Measurements from ENCODE around the gene KIF18A. TPM values are rescaled to one million over a fixed set of nuclear protein-coding genes. Genes with fewer than 3 reads are reported as not detected.
A peak's percentile ranks its signal among the peaks of the same experiment; 100 is the strongest.

The KIF18A gene
- total and polyA plus RNA-seq, 8 donors, result 4.2 to 14.1 (median 7.2) TPM

DNA sequence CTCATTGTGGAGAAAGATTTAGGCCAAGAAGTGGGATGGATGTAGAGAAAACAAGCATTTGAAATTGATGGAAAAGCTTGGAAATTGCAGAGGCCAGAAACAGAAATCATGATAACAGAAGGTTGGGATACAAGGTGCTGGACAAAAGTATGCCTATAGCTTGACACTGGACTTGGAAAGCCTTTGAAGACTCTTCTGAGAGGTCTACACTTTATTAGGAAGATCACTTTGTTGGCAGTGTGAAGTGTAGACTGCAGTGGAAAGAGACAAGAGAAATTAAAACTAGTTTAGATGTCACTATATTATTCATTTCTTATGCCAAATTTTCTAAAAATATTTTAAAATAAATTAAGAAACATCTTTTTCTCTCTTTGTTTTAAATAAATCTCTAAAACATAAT lies 59.1 kb downstream of the KIF18A start:
- TF ChIP-seq, protein P1, sequence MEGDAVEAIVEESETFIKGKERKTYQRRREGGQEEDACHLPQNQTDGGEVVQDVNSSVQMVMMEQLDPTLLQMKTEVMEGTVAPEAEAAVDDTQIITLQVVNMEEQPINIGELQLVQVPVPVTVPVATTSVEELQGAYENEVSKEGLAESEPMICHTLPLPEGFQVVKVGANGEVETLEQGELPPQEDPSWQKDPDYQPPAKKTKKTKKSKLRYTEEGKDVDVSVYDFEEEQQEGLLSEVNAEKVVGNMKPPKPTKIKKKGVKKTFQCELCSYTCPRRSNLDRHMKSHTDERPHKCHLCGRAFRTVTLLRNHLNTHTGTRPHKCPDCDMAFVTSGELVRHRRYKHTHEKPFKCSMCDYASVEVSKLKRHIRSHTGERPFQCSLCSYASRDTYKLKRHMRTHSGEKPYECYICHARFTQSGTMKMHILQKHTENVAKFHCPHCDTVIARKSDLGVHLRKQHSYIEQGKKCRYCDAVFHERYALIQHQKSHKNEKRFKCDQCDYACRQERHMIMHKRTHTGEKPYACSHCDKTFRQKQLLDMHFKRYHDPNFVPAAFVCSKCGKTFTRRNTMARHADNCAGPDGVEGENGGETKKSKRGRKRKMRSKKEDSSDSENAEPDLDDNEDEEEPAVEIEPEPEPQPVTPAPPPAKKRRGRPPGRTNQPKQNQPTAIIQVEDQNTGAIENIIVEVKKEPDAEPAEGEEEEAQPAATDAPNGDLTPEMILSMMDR (IDR thresholded peaks at IDR 0.05), result no peak
- H3K36me3 ChIP-seq, result no peaks in the 10 kb centered on the region
- H3K4me3 ChIP-seq, result no peak overlapping the region
- intact Hi-C loops (cut with DNase I), result no loop called here
- H3K9me3 ChIP-seq, result no peaks in the 10 kb centered on the region
- H3K27ac ChIP-seq, result no peak overlapping the region
- H3K4me1 ChIP-seq, result no peaks in the 10 kb centered on the region
- DNase-seq, result no peak
- H3K27me3 ChIP-seq, result no peaks in the 10 kb centered on the region
- no peak for ATAC-seq

DNA sequence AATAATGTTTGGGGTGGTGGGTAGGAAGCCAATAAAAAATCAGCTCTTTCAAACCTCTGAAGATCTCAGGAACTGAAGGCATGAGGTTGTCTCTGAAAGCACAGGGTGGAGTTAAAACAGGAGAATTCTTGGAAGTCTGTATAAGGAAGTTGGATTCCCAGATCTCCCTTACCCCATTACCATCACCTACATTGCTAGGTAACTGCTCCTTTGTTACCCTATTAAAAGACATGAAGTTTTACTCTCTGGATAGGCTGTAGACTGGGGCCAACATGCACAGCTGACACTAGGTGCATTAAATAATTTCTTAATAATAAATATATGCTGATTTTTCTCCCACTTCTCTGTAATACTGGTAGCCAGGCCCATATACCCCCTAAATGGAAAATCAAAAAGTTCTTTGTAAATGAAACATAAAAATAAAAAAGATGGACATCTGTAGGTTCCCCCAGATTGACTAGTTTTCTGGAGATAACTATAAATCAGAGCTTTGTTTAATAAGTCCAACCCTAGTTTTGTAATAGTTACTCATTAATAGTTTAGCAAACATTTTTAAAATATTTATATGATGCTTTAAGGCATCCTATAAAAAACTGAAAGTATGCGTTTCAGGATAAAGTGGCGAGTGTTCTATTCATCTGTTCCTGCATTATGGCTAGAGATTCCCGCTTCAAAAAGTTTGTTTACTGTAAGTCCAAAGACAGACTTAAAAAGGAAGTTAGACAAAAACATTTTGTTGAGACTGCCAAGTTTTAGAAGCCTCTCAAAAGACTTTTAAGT lies 63.8 kb downstream of the KIF18A start:
- DNase-seq (peak in 1 of 4 donors; percentile 0), ATAC-seq (no peak)
- Histone ChIP-seq H3K27me3 (no peaks in the 10 kb centered on the region), H3K27ac (no peak overlapping the region), H3K4me1 (no peaks in the 10 kb centered on the region), H3K9me3 (no peaks in the 10 kb centered on the region), H3K4me3 (no peak overlapping the region), H3K36me3 (no peaks in the 10 kb centered on the region)
- intact Hi-C loops (cut with DNase I), result no loop called here
- TF ChIP-seq, protein P1 (IDR thresholded peaks at IDR 0.05), result no peak

DNA sequence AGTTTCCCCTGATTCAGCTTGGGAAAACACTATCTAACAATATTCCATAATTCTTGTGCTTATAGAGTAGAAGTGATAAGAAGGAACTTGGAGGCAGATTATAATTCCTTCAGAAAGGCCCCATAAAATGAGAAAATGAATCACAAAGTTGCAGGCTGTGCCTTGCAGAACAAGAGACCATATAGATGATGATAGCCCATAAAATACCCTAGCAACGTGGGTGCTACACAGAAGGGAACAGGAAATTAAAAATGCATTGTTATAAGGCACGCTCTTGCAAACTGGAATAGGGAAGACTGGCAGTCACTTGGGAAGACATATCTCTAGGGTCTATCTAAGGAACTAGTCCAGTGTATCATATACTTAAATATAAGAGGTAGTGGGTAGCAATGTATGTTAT lies 67.6 kb downstream of the KIF18A start:
- Histone ChIP-seq H3K36me3 (no peaks in the 10 kb centered on the region), H3K27ac (no peak overlapping the region), H3K9me3 (no peaks in the 10 kb centered on the region), H3K27me3 (no peaks in the 10 kb centered on the region), H3K4me3 (no peak overlapping the region), H3K4me1 (no peaks in the 10 kb centered on the region)
- intact Hi-C loops (cut with DNase I), result no loop called here
- TF ChIP-seq, protein P1 (IDR thresholded peaks at IDR 0.05), result no peak
- DNase-seq (no peak), ATAC-seq (no peak)

DNA sequence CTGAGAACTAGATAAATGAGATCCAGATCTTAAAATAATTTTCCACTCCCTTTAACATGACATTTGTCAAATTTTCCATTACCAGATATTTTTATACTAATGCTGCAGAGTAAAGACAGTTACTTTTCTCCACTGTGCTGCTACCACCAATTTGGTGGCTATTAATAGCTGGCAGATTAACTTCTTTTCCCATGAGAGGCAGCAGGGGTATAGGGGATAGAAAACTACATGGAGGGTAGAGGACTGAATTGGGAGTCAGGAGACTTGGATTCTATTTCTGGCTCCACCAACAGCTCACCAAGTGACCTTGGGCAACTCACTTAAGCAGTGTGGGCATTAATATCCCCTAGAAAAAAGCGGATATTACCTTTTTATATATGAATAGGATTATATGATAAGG lies 69.2 kb downstream of the KIF18A start:
- Histone ChIP-seq H3K9me3 (no peaks in the 10 kb centered on the region), H3K27ac (no peak overlapping the region), H3K36me3 (no peaks in the 10 kb centered on the region), H3K4me3 (no peak overlapping the region), H3K4me1 (no peaks in the 10 kb centered on the region), H3K27me3 (no peaks in the 10 kb centered on the region)
- no peak for ATAC-seq
- no peak for DNase-seq
- intact Hi-C loops (cut with DNase I), result no loop called here
- TF ChIP-seq, protein P1 (IDR thresholded peaks at IDR 0.05), result no peak

DNA sequence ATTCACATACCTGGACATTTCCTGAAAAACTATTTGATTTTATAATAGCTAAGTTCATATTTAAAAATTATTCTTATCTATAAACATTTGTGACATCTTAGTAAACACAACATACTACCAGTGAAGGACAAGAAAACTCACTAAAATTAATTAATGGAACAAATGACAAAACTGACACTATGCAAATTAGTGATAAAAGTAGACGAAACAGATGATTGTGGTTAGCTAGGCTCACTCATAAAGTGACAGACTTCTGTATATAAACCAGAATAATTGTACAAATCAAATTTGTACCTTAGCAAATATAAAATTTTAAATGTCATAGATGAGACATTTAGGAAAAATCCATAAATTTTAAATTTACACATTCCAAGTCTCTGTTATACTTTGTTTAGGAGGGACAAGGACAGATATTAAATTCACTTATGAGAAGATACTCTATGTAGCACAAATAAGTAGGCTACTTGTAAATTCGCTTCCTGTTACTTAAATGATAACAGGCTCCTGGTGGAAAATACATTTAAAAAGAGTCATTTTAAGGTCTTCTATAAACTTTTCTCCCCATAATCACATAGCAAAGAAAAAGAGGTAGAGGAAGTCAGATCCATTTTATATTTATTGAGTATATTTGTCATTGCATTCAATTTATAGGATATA lies 81.2 kb downstream of the KIF18A start:
- Histone ChIP-seq H3K9me3 (peaks cover 0 to 7% of the 10 kb centered on the region in 2 donors), H3K27ac (no peak overlapping the region), H3K36me3 (peaks cover 0 to 6% of the 10 kb centered on the region in 2 donors), H3K4me1 (no peaks in the 10 kb centered on the region), H3K27me3 (no peaks in the 10 kb centered on the region), H3K4me3 (no peak overlapping the region)
- DNase-seq (no peak), ATAC-seq (no peak)
- TF ChIP-seq, protein P1 (IDR thresholded peaks at IDR 0.05), result no peak
- intact Hi-C loops (cut with DNase I), result no loop called here

Measured in left lung (tissue), 10 donors.